Tibial nerve (tissue), 4 donors: ENCODE measurements around the gene CLTRN.

Experiments used
- CTCF ChIP-seq, 5 experiments: fragments of 200-600 bp in 3 of 5; fragments of 450-650 bp in 2 of 5; sonication (generic) in 3 of 5; IDR thresholded peaks; one replicate each; pipeline ENCODE4 v1.5.1; 2016 to 2019; ENCODE audit warnings: antibody characterized with exemption in 5 of 5, mild to moderate bottlenecking in 3 of 5, moderate library complexity in 2 of 5
- EP300 ChIP-seq, 2 donors: sonication (generic); formaldehyde crosslinking; IDR thresholded peaks; one replicate each; pipeline ENCODE4 v1.6.1; 2017; ENCODE audit warnings: antibody characterized with exemption in 2 of 2, mild to moderate bottlenecking in 1 of 2
- POLR2A ChIP-seq, 2 donors: fragments of 450-650 bp; IDR thresholded peaks; one replicate each; pipeline ENCODE4 v1.6.1; 2017; ENCODE audit warnings: antibody characterized with exemption in 2 of 2, mild to moderate bottlenecking in 2 of 2, moderate library complexity in 2 of 2

- no peak for TF ChIP-seq CTCF (IDR thresholded peaks at IDR 0.05)
- no peak for TF ChIP-seq POLR2A (IDR thresholded peaks at IDR 0.05)
- no peak for TF ChIP-seq EP300 (IDR thresholded peaks at IDR 0.05)
Measured at GRCh38 chrX:15605226-15605625, 59.4 kb downstream of the CLTRN start.
